T follicular helper cell (primary cell): Measurements from ENCODE around the gene FBXW12.

Experiments
- DNase-seq: peaks from one replicate; pipeline ENCODE4 v3.0.0-alpha.2; 2020; ENCODE audit warnings: low read depth

Gene FBXW12

GRCh38 chr3:48407542-48408099 is 35.6 kb downstream of the FBXW12 start:
- no peak for DNase-seq

DNA sequence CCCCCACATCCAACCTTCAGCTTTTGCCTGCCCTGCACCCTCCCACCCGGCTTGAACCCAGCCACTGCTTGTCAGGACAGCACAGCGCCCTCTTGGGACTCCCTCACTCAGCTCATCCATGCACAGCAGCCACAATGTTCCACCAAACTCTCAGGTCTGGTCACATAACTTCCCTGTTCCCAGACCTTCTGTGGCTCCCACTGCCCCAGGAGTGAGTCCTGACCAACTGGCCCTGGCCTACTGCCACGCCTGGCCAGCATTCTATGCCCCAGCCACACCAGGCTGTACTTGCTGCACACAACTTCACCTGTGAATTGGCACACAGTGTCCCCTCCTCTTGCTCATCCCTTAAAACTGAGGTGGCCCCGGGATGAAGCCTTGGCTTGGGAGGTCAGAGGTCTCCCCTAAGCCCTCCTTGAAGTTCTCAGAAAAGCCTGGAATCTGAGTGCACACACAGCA is 36.8 kb downstream of the FBXW12 start:
- no peak for DNase-seq

GRCh38 chr3:48409291-48410201 is 37.5 kb downstream of the FBXW12 start:
- DNase-seq, result no peak

- DNase-seq, result no peak
These were observed 38.4 kb downstream of the FBXW12 start for GRCh38 chr3:48410205-48411040.

- no peak for DNase-seq
These were observed 39.1 kb downstream of the FBXW12 start for GRCh38 chr3:48411041-48411588.

DNA sequence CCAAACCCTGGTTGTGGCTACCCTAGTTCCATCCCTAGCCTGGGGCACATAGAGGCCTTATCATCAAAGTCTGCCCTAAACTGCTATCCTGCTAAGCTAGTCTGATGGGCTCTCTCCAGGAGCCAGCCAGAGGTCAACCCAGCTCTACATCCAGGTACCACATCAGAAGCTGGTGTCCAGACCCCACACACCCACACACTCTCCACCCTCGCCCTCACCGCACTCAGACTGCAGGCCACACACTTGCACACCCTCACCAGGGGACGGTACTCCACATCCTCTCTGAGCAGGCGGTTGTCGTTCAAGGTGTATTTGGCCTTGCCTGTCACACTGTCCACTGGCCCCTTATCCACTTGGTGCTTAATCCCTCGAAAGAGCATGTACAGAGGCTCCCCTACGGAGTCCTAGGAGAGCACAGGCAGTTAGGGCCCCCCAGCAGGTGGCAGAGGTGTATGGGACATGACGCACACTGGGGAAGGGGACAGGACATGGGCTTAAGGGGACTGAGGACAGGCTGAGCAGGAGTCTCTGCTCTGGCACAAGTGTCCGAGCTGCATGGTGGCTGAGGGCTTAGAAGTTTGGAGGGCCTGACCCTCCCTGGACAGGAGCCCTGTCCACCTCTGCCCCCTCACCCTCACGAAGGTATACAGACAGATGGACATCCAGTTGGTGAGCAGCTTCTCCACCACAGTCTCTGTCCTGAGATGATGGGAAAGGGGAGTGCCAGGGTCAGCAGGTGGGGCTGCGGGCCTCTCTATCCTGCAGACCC is 39.8 kb downstream of the FBXW12 start:
- DNase-seq, result no peak

DNA sequence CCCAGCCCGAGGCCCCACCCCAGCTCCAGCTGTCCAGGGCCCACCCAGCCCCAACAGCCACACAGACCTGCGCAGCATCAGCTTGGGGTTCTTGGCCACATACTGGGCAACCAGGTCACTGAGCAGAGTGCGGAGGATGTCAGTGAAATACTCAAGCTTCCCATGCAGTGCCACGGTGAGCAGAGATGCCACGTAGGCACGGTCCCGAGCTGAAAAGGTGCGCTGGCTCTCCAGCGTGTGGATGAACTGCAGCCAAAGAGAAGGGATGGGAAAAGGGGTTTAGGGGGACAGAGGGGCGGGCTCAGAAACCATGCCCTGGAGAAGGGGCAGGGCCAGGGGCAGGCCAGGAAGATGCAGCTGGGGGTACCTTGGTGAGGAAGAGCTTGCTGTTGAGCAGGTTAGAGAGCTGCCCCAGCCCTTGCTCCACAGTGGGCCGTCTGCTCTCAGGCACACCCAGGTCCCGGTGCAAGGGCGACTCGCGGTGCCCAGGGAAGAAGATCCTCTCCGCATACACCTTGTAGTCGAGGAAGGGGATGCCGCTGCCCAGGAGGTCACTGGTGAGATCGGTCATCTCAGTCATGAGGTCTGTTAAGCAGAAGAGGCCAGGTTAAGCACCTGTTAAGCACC is 40.5 kb downstream of the FBXW12 start:
- no peak for DNase-seq

DNA sequence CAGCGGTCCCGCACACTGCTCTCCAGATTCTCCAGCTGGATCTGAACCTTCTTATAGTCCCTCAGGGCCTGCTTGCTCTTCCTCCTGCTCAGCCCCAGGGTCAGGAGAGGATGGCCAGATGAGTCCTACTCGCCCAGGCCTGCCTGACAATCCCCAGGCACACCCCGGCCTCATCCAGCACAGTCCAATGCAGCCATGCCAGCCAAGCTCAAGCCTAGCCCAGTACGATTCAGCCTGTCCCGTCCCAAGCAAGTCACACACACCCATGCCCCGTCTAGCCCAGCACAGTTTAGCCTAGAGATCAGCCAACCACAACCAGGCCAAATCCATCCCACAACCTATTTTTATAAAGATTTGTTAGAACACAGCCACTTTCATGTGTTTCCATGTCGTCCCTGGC is 41.1 kb downstream of the FBXW12 start:
- DNase-seq, result no peak

DNA sequence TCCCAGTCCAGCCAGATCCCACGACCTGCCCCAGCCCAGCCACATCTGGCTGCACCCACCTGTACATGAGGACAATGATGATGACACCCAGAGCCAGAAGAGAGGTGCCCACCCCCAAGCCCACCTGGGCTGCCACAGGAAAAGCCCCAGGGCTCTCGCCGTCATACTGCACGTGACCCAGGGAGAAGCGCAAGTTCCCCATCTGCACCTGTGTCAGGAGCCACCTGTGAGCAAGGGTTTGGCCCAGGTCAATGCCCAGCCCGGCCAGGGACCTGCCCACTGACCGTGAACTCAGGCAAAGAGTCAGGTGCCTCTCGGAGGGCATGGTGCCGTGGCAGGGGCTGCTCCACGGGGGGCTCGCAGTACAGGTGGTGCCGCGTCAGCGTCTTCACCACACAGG is 41.6 kb downstream of the FBXW12 start:
- DNase-seq, result no peak

GRCh38 chr3:48414376-48415250 is 42.6 kb downstream of the FBXW12 start:
- DNase-seq, result no peak

- DNase-seq, result no peak
These were observed 43.4 kb downstream of the FBXW12 start for GRCh38 chr3:48415251-48415953.

DNA sequence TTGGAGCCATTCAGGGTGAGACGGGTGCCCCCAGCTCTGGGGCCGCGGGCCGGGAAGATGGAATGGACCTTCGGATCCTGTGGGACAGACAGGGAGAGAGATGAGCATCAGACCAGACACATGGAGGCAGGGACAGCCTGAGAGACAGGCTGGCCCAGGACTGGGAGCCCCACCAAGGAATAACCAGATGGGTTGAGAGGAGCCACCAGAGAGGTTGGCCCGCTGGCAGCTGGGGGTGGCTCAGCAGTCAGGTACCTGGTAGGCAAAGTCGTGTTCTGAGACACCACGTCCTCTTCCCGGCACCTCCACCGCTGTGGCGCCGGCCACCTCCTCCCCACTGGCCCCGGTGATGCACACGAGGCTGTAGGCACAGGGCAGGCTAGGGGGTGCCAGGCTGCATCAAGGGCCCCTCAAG is 44.1 kb downstream of the FBXW12 start:
- no peak for DNase-seq

DNA sequence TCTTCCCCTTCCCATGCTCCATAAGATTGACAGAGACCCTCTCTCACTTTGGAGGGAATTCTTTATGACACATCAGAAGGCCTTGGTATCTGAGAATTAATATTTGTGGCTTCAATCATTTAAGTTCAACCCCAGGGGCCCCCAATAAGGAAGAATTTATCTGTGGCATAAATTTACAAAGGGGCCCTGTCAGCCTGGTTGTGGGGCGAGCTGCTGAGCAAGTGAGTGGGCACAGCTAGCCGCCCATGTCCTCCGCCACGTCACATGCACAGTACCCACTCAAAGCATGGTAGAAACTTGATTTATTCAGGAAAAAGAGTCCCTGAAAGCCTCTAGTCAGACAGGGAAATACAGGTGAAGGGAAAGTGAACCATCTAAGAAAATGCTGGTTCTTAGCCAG is 44.5 kb downstream of the FBXW12 start:
- no peak for DNase-seq

DNA sequence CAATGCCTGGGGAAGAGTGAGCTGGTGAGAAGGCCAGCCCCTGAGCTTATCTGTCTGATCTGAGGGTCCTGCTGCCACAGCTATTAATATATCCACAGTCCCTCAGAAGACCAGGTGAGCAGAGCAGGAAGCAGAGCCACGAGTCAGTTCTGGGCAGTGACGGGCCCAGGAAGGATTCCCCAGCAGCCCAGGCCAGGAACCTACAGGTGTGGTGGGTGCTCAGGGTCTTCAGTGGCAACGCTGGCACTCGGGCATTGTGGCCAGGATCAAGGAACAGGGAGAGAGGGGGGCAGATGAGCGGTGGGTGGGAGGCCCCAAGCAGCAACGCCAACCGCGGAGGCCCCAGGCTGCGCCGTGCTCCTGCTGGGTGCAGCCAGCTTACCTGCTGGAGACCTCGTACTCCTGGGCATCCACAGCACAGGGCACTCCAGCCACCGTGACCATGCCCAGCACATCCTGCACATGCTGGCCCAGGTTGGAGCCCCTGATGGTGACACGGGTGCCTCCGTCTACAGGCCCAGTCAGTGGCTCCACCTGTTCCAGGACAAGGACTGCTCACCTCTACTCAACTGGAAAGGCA is 45.6 kb downstream of the FBXW12 start:
- DNase-seq, result no peak

- no peak for DNase-seq
These were observed 46.1 kb downstream of the FBXW12 start for GRCh38 chr3:48418140-48418539.

- DNase-seq, result no peak
These were observed 46.6 kb downstream of the FBXW12 start for GRCh38 chr3:48418651-48419050.

DNA sequence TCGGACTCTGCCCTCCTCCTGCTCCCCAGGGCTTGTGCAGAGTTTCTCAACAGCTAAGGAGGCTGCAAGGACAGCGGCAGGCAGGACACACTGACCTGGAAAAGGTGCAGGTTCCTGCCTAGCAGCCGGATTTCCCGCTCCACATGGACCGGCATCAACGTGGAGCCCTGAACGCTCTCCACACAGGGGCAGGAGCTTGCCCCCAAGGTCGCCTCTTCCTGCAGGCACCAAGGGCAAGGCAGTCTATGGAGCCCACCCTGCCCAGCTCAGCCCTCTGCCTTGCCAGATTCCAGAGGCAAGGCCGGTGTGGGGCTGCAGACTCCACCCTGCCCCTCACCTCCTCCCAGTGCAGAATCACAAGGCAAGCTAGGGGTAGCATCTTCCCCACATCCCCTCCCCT is 47.1 kb downstream of the FBXW12 start:
- no peak for DNase-seq

DNA sequence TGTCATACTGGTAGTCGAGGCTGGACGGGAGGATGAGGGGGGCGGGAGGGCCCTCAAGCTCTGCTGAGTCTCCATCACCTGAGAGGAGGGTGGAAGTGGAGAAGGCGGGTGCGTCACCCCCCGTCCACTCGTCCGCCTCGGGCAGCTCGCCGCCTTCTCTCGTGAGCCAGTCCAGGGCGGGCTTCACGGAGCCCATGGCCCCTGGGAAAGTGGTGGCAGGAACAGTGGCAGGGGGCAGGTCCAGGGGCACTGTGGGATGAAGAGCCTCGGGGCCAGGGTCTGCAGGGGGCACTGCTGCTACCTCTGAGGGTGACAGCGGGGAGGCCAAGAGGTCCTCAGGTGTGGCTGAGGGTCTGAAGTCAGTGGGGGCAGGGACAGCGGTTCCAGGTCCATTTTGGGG is 47.6 kb downstream of the FBXW12 start:
- no peak for DNase-seq

GRCh38 chr3:48420561-48420960 is 48.5 kb downstream of the FBXW12 start:
- DNase-seq, result no peak
